A673 (cell line): ENCODE data around the gene NFIC.

Experiments used
- CTCF ChIP-seq: fragments of 300-800, 200-600 bp; sonication (generic); conservative IDR thresholded peaks from 2 replicates; pipeline ENCODE4 v1.5.1; 2017; ENCODE audit warnings: low read depth, mild to moderate bottlenecking, antibody characterized with exemption, low read length, moderate library complexity, mixed read lengths
- EZH2 ChIP-seq: fragments of 200-600 bp; sonication (generic); IDR thresholded peaks from 2 replicates; pipeline ENCODE4 v1.6.1; 2017; ENCODE audit warnings: borderline replicate concordance, low read depth, mild to moderate bottlenecking, mixed read lengths, antibody characterized with exemption, low read length; ENCODE audit not compliant: poor library complexity, severe bottlenecking

GRCh38 chr19:3483226-3483628, 116.8 kb downstream of the NFIC start, which contains the start of gene SMIM44:
- TF ChIP-seq EZH2 (no peak), CTCF (no peak)
